HepG2 (cell line): Measurements from ENCODE around the gene NOL4L. TPM values are rescaled to one million over a fixed set of nuclear protein-coding genes. Genes with fewer than 3 reads are reported as not detected.

Experiments
- ATAC-seq: fragments of 200-7000 bp; cut with Tn5 transposase; 3 replicates; pipeline ENCODE4 v1.9.1; 2020; ENCODE audit warnings: mild to moderate bottlenecking, moderate library complexity
- BruUV-seq: library from RNA; stranded (reverse); fragments of 400-500 nt; replicated peaks from 2 replicates; lab custom pipeline; 2021; lab: Mats Ljungman, UMichigan
- CTCF ChIA-PET: fragments of 300-600 bp; formaldehyde crosslinking; extraction: SDS; loops from one replicate; lab custom pipeline; 2021; ENCODE audit warnings: low total read pairs, inconsistent platforms, low intra/inter-chr PET ratio; lab: Yijun Ruan, JAX
- POLR2A ChIA-PET: fragments of 350-600 bp; sonication (Branson Sonifier 250); formaldehyde crosslinking; loops from one replicate; lab custom pipeline; 2020; ENCODE audit warnings: antibody characterized with exemption, inconsistent platforms; lab: Yijun Ruan, JAX
- DNase-seq: peaks from one replicate; pipeline ENCODE4 v3.0.0-alpha.2; 2015; ENCODE audit warnings: low spot score
- FAIRE-seq: peaks from 3 replicates; lab custom pipeline; 2011; peaks lifted over from hg19 to GRCh38; lab: Jason Lieb, UNC
- H2AFZ ChIP-seq: one replicate; pipeline ENCODE4 v1.6.1; 2011; ENCODE audit warnings: low read length, inconsistent platforms
- H3K27ac ChIP-seq: fragments of 300-600 bp; 3 replicates; pipeline ENCODE4 v1.8.0; 2011; ENCODE audit warnings: mixed run types, mild to moderate bottlenecking, mixed read lengths, low read length, inconsistent platforms; ENCODE audit not compliant: insufficient read depth; ENCODE audit errors: extremely low read length
- H3K27me3 ChIP-seq, 2 experiments: fragments of 200-600 bp in 1 of 2; 2 replicates in 1 of 2; 3 replicates in 1 of 2; pipeline versions ENCODE4 v1.6.0 to v1.8.0; 2011; ENCODE audit warnings: low read length in 2 of 2, mild to moderate bottlenecking in 2 of 2, moderate library complexity in 2 of 2, inconsistent platforms in 1 of 2; ENCODE audit not compliant: insufficient read depth in 2 of 2, control insufficient read depth in 1 of 2
- H3K36me3 ChIP-seq, 2 experiments: fragments of 200-600 bp in 1 of 2; replicated peaks in 1 of 2; 2 replicates in 1 of 2; 3 replicates in 1 of 2; pipeline versions ENCODE4 v1.5.1 to v1.8.0; 2011; ENCODE audit warnings: low read length in 2 of 2, inconsistent platforms in 1 of 2; ENCODE audit not compliant: insufficient read depth in 2 of 2, control insufficient read depth in 1 of 2
- H3K4me1 ChIP-seq: 2 replicates; pipeline ENCODE4 v1.5.1; 2012; ENCODE audit warnings: low read length, inconsistent platforms; ENCODE audit not compliant: insufficient read depth
- H3K4me2 ChIP-seq: 2 replicates; pipeline ENCODE4 v1.6.0; 2011; ENCODE audit warnings: low read depth, low read length, inconsistent platforms
- H3K4me3 ChIP-seq, 3 experiments: fragments of 200-600 bp in 1 of 3; sonication (generic), shearing (Covaris generic) in 1 of 3; replicated peaks in 1 of 3; 2 replicates each; pipeline ENCODE4 v1.5.1; 2011 to 2016; ENCODE audit warnings: low read length in 3 of 3, inconsistent platforms in 2 of 3, low read depth in 2 of 3, mild to moderate bottlenecking in 2 of 3, control low read depth in 1 of 3, mixed read lengths in 1 of 3; ENCODE audit not compliant: insufficient read depth in 1 of 3
- H3K79me2 ChIP-seq: one replicate; pipeline ENCODE4 v1.6.1; 2011; ENCODE audit warnings: low read length, inconsistent platforms; ENCODE audit not compliant: insufficient read depth
- H3K9ac ChIP-seq: 2 replicates; pipeline ENCODE4 v1.6.0; 2011; ENCODE audit warnings: mild to moderate bottlenecking, low read depth, low read length, inconsistent platforms; ENCODE audit not compliant: insufficient read depth
- H3K9me3 ChIP-seq: 2 replicates; pipeline ENCODE4 v1.5.1; 2012; ENCODE audit warnings: mild to moderate bottlenecking, low read length
- H4K20me1 ChIP-seq: 2 replicates; pipeline ENCODE4 v1.6.0; 2011; ENCODE audit warnings: inconsistent platforms, mild to moderate bottlenecking, low read length, moderate library complexity; ENCODE audit not compliant: insufficient read depth
- ADNP ChIP-seq: sonication (generic); formaldehyde crosslinking; IDR thresholded peaks from 2 replicates; pipeline ENCODE4 v1.4.0; 2020; ENCODE audit warnings: missing genetic modification reagents
- ARNT ChIP-seq: fragments of 450-650 bp; IDR thresholded peaks from 2 replicates; pipeline ENCODE4 v1.6.1; 2017
- KDM1A ChIP-seq: IDR thresholded peaks from 2 replicates; pipeline ENCODE4 v1.6.1; 2016; ENCODE audit warnings: missing compliant biosample characterization
- MIER2 ChIP-seq: IDR thresholded peaks from 2 replicates; pipeline ENCODE4 v1.6.1; 2016; ENCODE audit warnings: missing biosample characterization, missing genetic modification reagents
- MYC ChIP-seq: sonication (generic); formaldehyde crosslinking; IDR thresholded peaks from 2 replicates; pipeline ENCODE4 v1.9.0; 2021; ENCODE audit warnings: missing genetic modification reagents, borderline replicate concordance
- NFIB ChIP-seq: sonication (generic); formaldehyde crosslinking; IDR thresholded peaks from 2 replicates; pipeline ENCODE4 v1.9.0; 2021; ENCODE audit warnings: missing genetic modification reagents, mild to moderate bottlenecking, borderline replicate concordance
- RCOR2 ChIP-seq: IDR thresholded peaks from 2 replicates; pipeline ENCODE4 v1.6.1; 2016; ENCODE audit warnings: missing biosample characterization, missing genetic modification reagents
- SALL2 ChIP-seq: sonication (generic); formaldehyde crosslinking; IDR thresholded peaks from 2 replicates; pipeline ENCODE4 v1.8.1; 2023; ENCODE audit warnings: mild to moderate bottlenecking, missing genetic modification reagents, inconsistent platforms
- STAG1 ChIP-seq: sonication (generic); formaldehyde crosslinking; IDR thresholded peaks from 2 replicates; pipeline ENCODE4 v1.4.0; 2020; ENCODE audit warnings: missing genetic modification reagents
- SYNCRIP ChIP-seq: fragments of 200-400 bp; formaldehyde crosslinking; IDR thresholded peaks from 2 replicates; pipeline ENCODE4 v1.6.1; 2018; ENCODE audit warnings: mild to moderate bottlenecking, low read depth, low read length; ENCODE audit not compliant: insufficient read depth
- TBL1XR1 ChIP-seq: fragments of 150-350 bp; IDR thresholded peaks from 2 replicates; pipeline ENCODE4 v1.6.1; 2014; ENCODE audit warnings: borderline replicate concordance, low read length; ENCODE audit not compliant: partially characterized antibody
- TBX2 ChIP-seq: sonication (generic); formaldehyde crosslinking; IDR thresholded peaks from 2 replicates; pipeline ENCODE4 v1.5.0; 2020; ENCODE audit warnings: missing genetic modification reagents, mild to moderate bottlenecking, borderline replicate concordance
- TP53 ChIP-seq: sonication (generic); formaldehyde crosslinking; conservative IDR thresholded peaks from 2 replicates; pipeline ENCODE4 v1.4.0; 2020; ENCODE audit warnings: missing genetic modification reagents
- ZBTB37 ChIP-seq: sonication (generic); formaldehyde crosslinking; IDR thresholded peaks from 2 replicates; pipeline ENCODE4 v1.4.0; 2020; ENCODE audit warnings: mild to moderate bottlenecking, missing genetic modification reagents
- ZMYM3 ChIP-seq: sonication (generic); formaldehyde crosslinking; IDR thresholded peaks from 2 replicates; pipeline ENCODE4 v1.5.1; 2020; ENCODE audit warnings: mild to moderate bottlenecking, missing genetic modification reagents
- ZNF496 ChIP-seq: sonication (generic); formaldehyde crosslinking; IDR thresholded peaks from 2 replicates; pipeline ENCODE4 v1.8.1; 2023; ENCODE audit warnings: mild to moderate bottlenecking, moderate library complexity, missing genetic modification reagents; ENCODE audit not compliant: insufficient replicate concordance
- ZNF691 ChIP-seq: sonication (generic); formaldehyde crosslinking; IDR thresholded peaks from 2 replicates; pipeline ENCODE4 v1.4.0; 2020; ENCODE audit warnings: missing genetic modification reagents, low read depth, mild to moderate bottlenecking, borderline replicate concordance
- ZNF768 ChIP-seq: sonication (generic); formaldehyde crosslinking; IDR thresholded peaks from 2 replicates; pipeline ENCODE4 v1.4.0; 2020; ENCODE audit warnings: missing genetic modification reagents
- WGBS: methylation state at CpG from one replicate; pipeline ENCODE4 v1.1.6; 2017; ENCODE audit warnings: low lambda C conversion rate; 5-methylcytosine and 5-hydroxymethylcytosine counted together
- in situ Hi-C: cut with HindIII; loops from 2 replicates; pipeline ENCODE4 v1.10.0; 2017; ENCODE audit warnings: low pct_unique_long_range_greater_than_20kb; ENCODE audit not compliant: extremely low pct_ligation_motif_present
- intact Hi-C: fragments of 100-400 bp; cut with micrococcal nuclease; formaldehyde crosslinking; loops from one replicate; pipeline ENCODE4 v1.10.0; 2022; ENCODE audit not compliant: unreplicated experiment
- polyA plus RNA-seq, 8 experiments: library from polyadenylated mRNA; depleted of rRNA in 3 of 8; stranded (reverse) in 7 of 8; unstranded in 1 of 8; fragments of >200 nt; fragmentation: Illumina TruSeq in 4 of 8; extraction: Trizol in 4 of 8; gene quantifications; 2 replicates each; pipeline versions ENCODE4 v1.2.1 to v1.2.3, GENCODE V29; 2011 to 2016; ENCODE audit warnings: low read depth in 4 of 8, missing spikeins in 1 of 8, mixed read lengths in 1 of 8; ENCODE audit not compliant: insufficient read depth in 1 of 8
- total RNA-seq, 5 experiments: library from RNA; depleted of rRNA; stranded (reverse); fragments of >200 nt; fragmentation: Illumina TruSeq; extraction: Trizol; gene quantifications; 2 replicates each; pipeline ENCODE4 v1.2.3, GENCODE V29; 2016; ENCODE audit warnings: low read depth in 1 of 5
- TF ChIP-seq, protein P1 (sequence below): sonication (generic); formaldehyde crosslinking; IDR thresholded peaks from 2 replicates; pipeline ENCODE4 v1.8.0; 2022; ENCODE audit warnings: missing genetic modification reagents, low read depth, mild to moderate bottlenecking, borderline replicate concordance

NOL4L gene
- total and polyA plus RNA-seq, 2 of the 13 experiments (the other 11 are each of a cell fraction or from before 2014, with no cell fraction given): 16.6 to 35.4 TPM

DNA sequence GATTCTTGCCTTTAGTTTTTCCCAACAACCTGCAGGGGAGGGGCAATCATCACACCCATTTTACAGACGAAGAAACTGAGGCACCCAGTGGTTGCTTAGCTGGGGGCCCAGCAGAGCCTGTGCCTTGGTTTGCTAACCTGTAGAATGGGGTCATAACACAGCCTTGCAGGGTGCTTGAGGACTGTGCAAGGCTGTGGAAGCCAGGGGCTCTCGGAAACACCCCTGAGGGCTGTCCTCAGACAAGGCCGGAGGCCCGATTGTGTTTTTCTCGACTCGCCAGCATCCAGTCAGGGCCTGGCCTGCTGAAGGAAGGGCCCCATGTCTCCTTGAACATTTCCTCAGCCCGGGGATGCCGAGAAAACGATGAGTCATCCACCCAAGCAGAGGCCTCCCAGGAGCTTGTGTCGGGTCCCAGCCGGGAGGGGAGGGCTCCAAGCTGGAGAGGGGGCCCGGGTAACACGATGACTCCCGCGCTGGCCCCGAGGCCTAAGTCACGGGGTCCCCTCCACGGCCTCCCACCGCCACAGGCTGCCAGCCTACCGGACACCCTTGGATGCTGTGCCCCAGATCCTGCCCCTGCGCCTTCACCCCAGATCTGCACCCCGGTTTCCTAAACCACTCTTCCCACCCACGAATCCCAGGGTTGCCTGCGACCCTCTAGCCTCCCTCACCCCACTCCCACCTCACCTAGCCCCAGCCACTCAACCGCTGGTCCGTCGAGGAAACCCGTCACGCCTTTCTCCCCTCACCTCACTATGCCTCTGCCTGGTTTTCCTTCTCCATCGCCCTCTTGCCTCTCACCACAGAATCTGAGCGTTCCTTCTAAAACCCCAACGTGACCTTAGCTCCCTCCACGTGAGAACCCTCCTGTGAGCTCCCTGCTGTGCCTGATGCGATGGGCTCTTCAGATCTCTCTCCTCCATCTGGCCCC, 10.6 kb downstream of the NOL4L start (continued):
- TF ChIP-seq SYNCRIP (no peak), ZMYM3 (peak; percentile 98)

GRCh38 chr20:32573167-32573851, 11.8 kb downstream of the NOL4L start:
- in situ Hi-C loops (no loop called here), intact Hi-C loops (no loop called here)
- FAIRE-seq: no peak
- H3K36me3 ChIP-seq: no peaks in the 10 kb centered on the region
- no peak overlapping the region for H3K9ac ChIP-seq
- H3K4me3 ChIP-seq: no peak overlapping the region
- CTCF ChIA-PET: no interaction called here
- DNase-seq: no peak
- no peaks in the 10 kb centered on the region for H3K9me3 ChIP-seq
- H2AFZ ChIP-seq: no peak overlapping the region
- H3K4me1 ChIP-seq: peaks cover 67% of the 10 kb centered on the region
- peaks cover 4% of the 10 kb centered on the region for H3K79me2 ChIP-seq
- no peaks in the 10 kb centered on the region; a peak in 1 of 5 replicates for H3K27me3 ChIP-seq
- H3K4me2 ChIP-seq: no peak overlapping the region
- WGBS: 89% methylated on average over 6 of the region's 6 CpGs
- BruUV-seq: no TSS peak
- no peak overlapping the region for H3K27ac ChIP-seq
- no peak for ATAC-seq
- 0 out of 2 replicates have a peak, but pooled peaks cover 5% of the 10 kb centered on the region for H4K20me1 ChIP-seq
- POLR2A ChIA-PET: interaction anchor here (1.4 kb wide), 1 partner anchor 8 kb away, joined by 3 read pairs; no protein-coding TSS in a partner anchor
- TF ChIP-seq ZBTB37 (CRISPR knock-in tag) (no peak), NFIB (CRISPR knock-in tag) (no peak), ZNF496 (CRISPR knock-in tag) (no peak), SALL2 (no peak), MYC (0 out of 2 replicates have a peak, but pooled peaks have one; percentile 26), KDM1A (0 out of 2 replicates have a peak, but pooled peaks have one; percentile 41), ZMYM3 (peak; percentile 71; the same call in 1 of the 2 replicates), ZNF691 (CRISPR knock-in tag) (no peak), TP53 (0 out of 2 replicates have a peak, but pooled peaks have one; percentile 23), STAG1 (no peak), ARNT (no peak), ZNF768 (CRISPR knock-in tag) (peak; percentile 96), MIER2 (CRISPR knock-in tag) (no peak), RCOR2 (peak; percentile 59; the same call in 1 of the 2 replicates), TBL1XR1 (no peak), TBX2 (CRISPR knock-in tag) (0 out of 2 replicates have a peak, but pooled peaks have one; percentile 14), ADNP (CRISPR knock-in tag) (0 out of 2 replicates have a peak, but pooled peaks have one; percentile 18)
- TF ChIP-seq, protein P1, sequence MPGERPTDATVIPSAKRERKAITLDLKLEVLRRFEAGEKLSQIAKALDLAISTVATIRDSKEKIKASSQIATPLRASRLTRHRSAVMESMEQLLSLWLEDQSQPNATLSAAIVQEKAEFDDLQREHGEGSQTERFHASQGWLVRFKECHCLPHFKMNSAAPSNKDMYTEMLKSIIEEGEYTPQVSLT (CRISPR knock-in tag): no peak
